A549 (cell line): ENCODE results near the gene XRRA1. TPM values are rescaled to one million over a fixed set of nuclear protein-coding genes. Genes with fewer than 3 reads are reported as not detected.
A peak's percentile ranks its signal among the peaks of the same experiment; 100 is the strongest.

Source experiments
- ATAC-seq, 2 experiments: fragments of 200-7000 bp in 1 of 2; fragments of >200 bp in 1 of 2; cut with Nextera tagmentation in 1 of 2; cut with Tn5 transposase in 1 of 2; 3 replicates each; pipeline versions ENCODE4 v1.8.0 to v1.9.1; 2018 to 2020; ENCODE audit warnings: mild to moderate bottlenecking in 1 of 2, moderate library complexity in 1 of 2
- CTCF ChIA-PET: fragments of 300-600 bp; sonication (Branson Sonifier 250); formaldehyde crosslinking; extraction: SDS; loops from one replicate; lab custom pipeline; 2021; ENCODE audit warnings: antibody characterized with exemption, inconsistent platforms; lab: Yijun Ruan, JAX
- POLR2A ChIA-PET: fragments of 350-600 bp; formaldehyde crosslinking; extraction: SDS; loops from one replicate; lab custom pipeline; 2021; ENCODE audit warnings: antibody characterized with exemption, inconsistent platforms; lab: Yijun Ruan, JAX
- DNase-seq, 2 experiments: peaks; one replicate each; pipeline versions ENCODE4 v3.0.0 to v3.0.0-alpha.2; 2011 to 2016; ENCODE audit warnings: low read depth in 1 of 2, low spot score in 1 of 2
- FAIRE-seq: peaks from 2 replicates; lab custom pipeline; 2011; peaks lifted over from hg19 to GRCh38; lab: Jason Lieb, UNC
- H3K27ac ChIP-seq, 2 experiments: fragments of >200 bp; sonication (Bioruptor Twin); formaldehyde crosslinking; 3 replicates each; pipeline ENCODE4 v1.5.1; 2016 to 2017
- H3K4me1 ChIP-seq: fragments of >200 bp; sonication (Bioruptor Twin); formaldehyde crosslinking; 3 replicates; pipeline ENCODE4 v1.6.1; 2016
- H3K4me2 ChIP-seq: fragments of >200 bp; sonication (Bioruptor Twin); formaldehyde crosslinking; 3 replicates; pipeline ENCODE4 v1.6.1; 2016
- H3K4me3 ChIP-seq: fragments of >200 bp; sonication (Bioruptor Twin); formaldehyde crosslinking; 3 replicates; pipeline ENCODE4 v1.5.1; 2016
- H3K9me3 ChIP-seq: fragments of >200 bp; sonication (Bioruptor Twin); formaldehyde crosslinking; 3 replicates; pipeline ENCODE4 v1.6.1; 2016
- BHLHE40 ChIP-seq: IDR thresholded peaks from 2 replicates; pipeline ENCODE4 v1.6.1; 2012; ENCODE audit warnings: low read depth, low read length, inconsistent platforms
- EHF ChIP-seq: fragments of 250-450 bp; sonication (Bioruptor Pico); IDR thresholded peaks from 2 replicates; pipeline ENCODE4 v1.5.0; 2020; ENCODE audit warnings: mild to moderate bottlenecking
- ELK1 ChIP-seq: fragments of 150-350 bp; IDR thresholded peaks from 2 replicates; pipeline ENCODE4 v1.6.1; 2014; ENCODE audit warnings: low read depth, mild to moderate bottlenecking, low read length
- EP300 ChIP-seq, 2 experiments: fragments of >200 bp; sonication (Bioruptor Twin); formaldehyde crosslinking; IDR thresholded peaks; 2 replicates in 1 of 2; 3 replicates in 1 of 2; pipeline ENCODE4 v1.6.1; 2016 to 2017
- FOSB ChIP-seq: fragments of 250-450 bp; sonication (Bioruptor Pico); IDR thresholded peaks from 2 replicates; pipeline ENCODE4 v1.5.0; 2020; ENCODE audit warnings: mild to moderate bottlenecking, moderate library complexity
- FOSL2 ChIP-seq, 2 experiments: fragments of 450-650 bp in 1 of 2; fragments of >200 bp in 1 of 2; sonication (Bioruptor Twin) in 1 of 2; formaldehyde crosslinking; IDR thresholded peaks; 2 replicates each; pipeline versions ENCODE4 v1.5.0 to v1.6.1; 2016 to 2020; ENCODE audit warnings: mild to moderate bottlenecking in 1 of 2, moderate library complexity in 1 of 2
- HES2 ChIP-seq: fragments of >200 bp; sonication (Bioruptor Twin); formaldehyde crosslinking; IDR thresholded peaks from 2 replicates; pipeline ENCODE4 v1.6.1; 2016
- HOXB5 ChIP-seq: fragments of 250-450 bp; sonication (Bioruptor Pico); IDR thresholded peaks from 2 replicates; pipeline ENCODE4 v1.5.0; 2020; ENCODE audit warnings: mild to moderate bottlenecking, moderate library complexity
- KDM1A ChIP-seq: fragments of 200-600 bp; sonication (generic); IDR thresholded peaks from 2 replicates; pipeline ENCODE4 v1.6.1; 2016; ENCODE audit warnings: low read depth, mild to moderate bottlenecking
- KDM5A ChIP-seq: fragments of 200-600 bp; sonication (generic); IDR thresholded peaks from 2 replicates; pipeline ENCODE4 v1.6.1; 2016; ENCODE audit warnings: antibody characterized with exemption, mild to moderate bottlenecking
- MAFK ChIP-seq: fragments of 450-650 bp; IDR thresholded peaks from 2 replicates; pipeline ENCODE4 v1.6.1; 2014; ENCODE audit not compliant: partially characterized antibody
- MAX ChIP-seq: IDR thresholded peaks from 2 replicates; pipeline ENCODE4 v1.6.1; 2012
- MAZ ChIP-seq: fragments of 150-350 bp; IDR thresholded peaks from 2 replicates; pipeline ENCODE4 v1.6.1; 2014; ENCODE audit warnings: antibody characterized with exemption, low read depth, low read length, borderline replicate concordance
- NFE2L2 ChIP-seq: fragments of 150-350 bp; conservative IDR thresholded peaks from 2 replicates; pipeline ENCODE4 v1.6.1; 2014; ENCODE audit warnings: low read length
- PBX3 ChIP-seq: IDR thresholded peaks from 2 replicates; pipeline ENCODE4 v1.6.1; 2012
- PHF8 ChIP-seq: fragments of 200-600 bp; sonication (generic); IDR thresholded peaks from 2 replicates; pipeline ENCODE4 v1.6.1; 2016; ENCODE audit warnings: low read depth, mild to moderate bottlenecking, antibody characterized with exemption, moderate library complexity, borderline replicate concordance
- POLR2A ChIP-seq: IDR thresholded peaks from 2 replicates; pipeline ENCODE4 v1.6.1; 2012; ENCODE audit warnings: mild to moderate bottlenecking, low read length
- POLR2AphosphoS2 ChIP-seq: conservative IDR thresholded peaks from 2 replicates; pipeline ENCODE4 v1.6.1; 2012; ENCODE audit warnings: low read length, improper control_type of control experiment, inconsistent platforms
- TFCP2L1 ChIP-seq: fragments of 250-450 bp; sonication (Bioruptor Pico); IDR thresholded peaks from 2 replicates; pipeline ENCODE4 v1.5.0; 2021; ENCODE audit warnings: mild to moderate bottlenecking
- ZNF302 ChIP-seq: fragments of 250-450 bp; sonication (Bioruptor Pico); IDR thresholded peaks from 2 replicates; pipeline ENCODE4 v1.9.0; 2021; ENCODE audit warnings: inconsistent platforms, mild to moderate bottlenecking, moderate library complexity
- ZSCAN20 ChIP-seq: fragments of 250-450 bp; sonication (Bioruptor Pico); IDR thresholded peaks from 2 replicates; pipeline ENCODE4 v1.8.0; 2022; ENCODE audit warnings: mild to moderate bottlenecking, moderate library complexity
- WGBS: methylation state at CpG from one replicate; pipeline ENCODE4 v1.1.6; 2017; ENCODE audit errors: missing lambda C conversion rate; 5-methylcytosine and 5-hydroxymethylcytosine counted together
- polyA plus RNA-seq, 4 experiments: library from polyadenylated mRNA; depleted of rRNA in 3 of 4; stranded (reverse); fragments of >200 nt; fragmentation: RNase III in 1 of 4; extraction: RNeasy Plus Mini Kit Qiagen cat#74134 plus additional on column Dnase treatment in 1 of 4; gene quantifications; 2 replicates in 3 of 4; 3 replicates in 1 of 4; pipeline ENCODE4 v1.2.3, GENCODE V29; 2011 to 2017
- TF ChIP-seq, protein P1 (sequence below): fragments of 200-600 bp; sonication (generic); IDR thresholded peaks from 2 replicates; pipeline ENCODE4 v1.6.1; 2016; ENCODE audit warnings: antibody characterized with exemption, mild to moderate bottlenecking, moderate library complexity
- TF ChIP-seq, protein P2 (sequence below): fragments of 250-450 bp; sonication (Bioruptor Pico); IDR thresholded peaks from 2 replicates; pipeline ENCODE4 v1.5.0; 2020; ENCODE audit warnings: low read depth, mild to moderate bottlenecking, moderate library complexity

XRRA1 gene
- polyA plus RNA-seq, 2 of the 4 experiments (the other 2 are of a cell fraction) = 6.6 to 10.6 TPM

GRCh38 chr11:74809801-74810200, 139.1 kb downstream of the XRRA1 start:
- no peak overlapping the region for H3K27ac ChIP-seq
- ChIA-PET CTCF (no interaction called here), POLR2A (no interaction called here)
- no peak overlapping the region for H3K4me3 ChIP-seq
- no peaks in the 10 kb centered on the region for H3K9me3 ChIP-seq
- TF ChIP-seq, protein P1, sequence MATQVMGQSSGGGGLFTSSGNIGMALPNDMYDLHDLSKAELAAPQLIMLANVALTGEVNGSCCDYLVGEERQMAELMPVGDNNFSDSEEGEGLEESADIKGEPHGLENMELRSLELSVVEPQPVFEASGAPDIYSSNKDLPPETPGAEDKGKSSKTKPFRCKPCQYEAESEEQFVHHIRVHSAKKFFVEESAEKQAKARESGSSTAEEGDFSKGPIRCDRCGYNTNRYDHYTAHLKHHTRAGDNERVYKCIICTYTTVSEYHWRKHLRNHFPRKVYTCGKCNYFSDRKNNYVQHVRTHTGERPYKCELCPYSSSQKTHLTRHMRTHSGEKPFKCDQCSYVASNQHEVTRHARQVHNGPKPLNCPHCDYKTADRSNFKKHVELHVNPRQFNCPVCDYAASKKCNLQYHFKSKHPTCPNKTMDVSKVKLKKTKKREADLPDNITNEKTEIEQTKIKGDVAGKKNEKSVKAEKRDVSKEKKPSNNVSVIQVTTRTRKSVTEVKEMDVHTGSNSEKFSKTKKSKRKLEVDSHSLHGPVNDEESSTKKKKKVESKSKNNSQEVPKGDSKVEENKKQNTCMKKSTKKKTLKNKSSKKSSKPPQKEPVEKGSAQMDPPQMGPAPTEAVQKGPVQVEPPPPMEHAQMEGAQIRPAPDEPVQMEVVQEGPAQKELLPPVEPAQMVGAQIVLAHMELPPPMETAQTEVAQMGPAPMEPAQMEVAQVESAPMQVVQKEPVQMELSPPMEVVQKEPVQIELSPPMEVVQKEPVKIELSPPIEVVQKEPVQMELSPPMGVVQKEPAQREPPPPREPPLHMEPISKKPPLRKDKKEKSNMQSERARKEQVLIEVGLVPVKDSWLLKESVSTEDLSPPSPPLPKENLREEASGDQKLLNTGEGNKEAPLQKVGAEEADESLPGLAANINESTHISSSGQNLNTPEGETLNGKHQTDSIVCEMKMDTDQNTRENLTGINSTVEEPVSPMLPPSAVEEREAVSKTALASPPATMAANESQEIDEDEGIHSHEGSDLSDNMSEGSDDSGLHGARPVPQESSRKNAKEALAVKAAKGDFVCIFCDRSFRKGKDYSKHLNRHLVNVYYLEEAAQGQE = no peak
- TF ChIP-seq ZSCAN20 (CRISPR knock-in tag) (no peak), MAX (no peak), KDM1A (no peak), KDM5A (no peak), POLR2A (no peak), EP300 (IDR thresholded peaks at IDR 0.05) (no peak), HOXB5 (CRISPR knock-in tag) (no peak), BHLHE40 (no peak), POLR2AphosphoS2 (no peak), ZNF302 (CRISPR knock-in tag) (no peak), ELK1 (no peak), PHF8 (no peak), TFCP2L1 (CRISPR knock-in tag) (no peak), PBX3 (no peak), MAZ (no peak), FOSB (CRISPR knock-in tag) (no peak), EHF (CRISPR knock-in tag) (no peak)
- TF ChIP-seq, protein P2, sequence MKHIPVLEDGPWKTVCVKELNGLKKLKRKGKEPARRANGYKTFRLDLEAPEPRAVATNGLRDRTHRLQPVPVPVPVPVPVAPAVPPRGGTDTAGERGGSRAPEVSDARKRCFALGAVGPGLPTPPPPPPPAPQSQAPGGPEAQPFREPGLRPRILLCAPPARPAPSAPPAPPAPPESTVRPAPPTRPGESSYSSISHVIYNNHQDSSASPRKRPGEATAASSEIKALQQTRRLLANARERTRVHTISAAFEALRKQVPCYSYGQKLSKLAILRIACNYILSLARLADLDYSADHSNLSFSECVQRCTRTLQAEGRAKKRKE = no peak
- FAIRE-seq (no peak), ATAC-seq (no peak), DNase-seq (no peak)
- peaks cover 13% of the 10 kb centered on the region for H3K4me1 ChIP-seq
- no peak overlapping the region for H3K4me2 ChIP-seq

GRCh38 chr11:74806267-74806666, 142.6 kb downstream of the XRRA1 start:
- Histone ChIP-seq H3K27ac (peak overlapping the region; percentile 45 to 76), H3K4me2 (peak overlapping the region; percentile 54), H3K4me3 (no peak overlapping the region), H3K4me1 (peaks cover 13% of the 10 kb centered on the region), H3K9me3 (no peaks in the 10 kb centered on the region)
- POLR2A ChIA-PET = no interaction called here
- peak; percentile 43 to 57; a peak in 2 of 6 replicates for ATAC-seq
- TF ChIP-seq NFE2L2 (peak; percentile 97), FOSL2 (IDR thresholded peaks at IDR 0.05) (no peak), FOSL2 (CRISPR knock-in tag; IDR thresholded peaks at IDR 0.05) (peak; percentile 47; the same call in 1 of the 2 replicates), MAFK (peak; percentile 97), HES2 (no peak)
- DNase-seq = peak in 1 of 2 experiments; percentile 38
- no peak for FAIRE-seq
- CTCF ChIA-PET = interaction anchor here (0.9 kb wide), 1 partner anchor 37 kb away, joined by 3 read pairs; no protein-coding TSS in a partner anchor
- 50% methylated on average over 3 of the region's 3 CpGs for WGBS
